HG03025 (cell line): ENCODE measurements around the gene STAT1.

Source experiments
- ATAC-seq: cut with Tn5 transposase; IDR thresholded peaks from one replicate; pipeline ENCODE4 v1.9.1; 2021; ENCODE audit warnings: mild to moderate bottlenecking, moderate library complexity; ENCODE audit not compliant: unreplicated experiment, low FRiP score

Gene STAT1

DNA sequence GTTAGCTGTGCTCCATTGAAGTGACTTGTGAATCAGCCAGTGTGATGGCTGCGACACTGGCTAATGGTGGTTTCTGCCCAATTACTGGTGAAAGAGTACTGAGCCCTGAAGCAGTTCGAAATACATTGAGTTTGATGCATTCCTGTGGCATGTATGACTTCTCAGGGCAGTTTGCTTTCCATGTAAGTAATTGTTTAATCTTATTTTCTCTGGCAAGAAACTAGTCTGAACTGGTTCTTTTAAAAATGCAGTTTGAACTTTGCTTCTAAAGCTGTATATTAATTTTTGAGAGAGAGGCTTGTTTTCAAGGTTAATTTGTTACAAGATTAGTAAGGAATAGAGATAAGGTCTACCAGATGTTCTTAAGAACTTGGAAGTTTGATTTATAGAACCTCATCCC is 86.7 kb downstream of the STAT1 start:
- ATAC-seq = no peak

GRCh38 chr2:190922376-190922775 is 91.6 kb downstream of the STAT1 start:
- ATAC-seq = no peak

DNA sequence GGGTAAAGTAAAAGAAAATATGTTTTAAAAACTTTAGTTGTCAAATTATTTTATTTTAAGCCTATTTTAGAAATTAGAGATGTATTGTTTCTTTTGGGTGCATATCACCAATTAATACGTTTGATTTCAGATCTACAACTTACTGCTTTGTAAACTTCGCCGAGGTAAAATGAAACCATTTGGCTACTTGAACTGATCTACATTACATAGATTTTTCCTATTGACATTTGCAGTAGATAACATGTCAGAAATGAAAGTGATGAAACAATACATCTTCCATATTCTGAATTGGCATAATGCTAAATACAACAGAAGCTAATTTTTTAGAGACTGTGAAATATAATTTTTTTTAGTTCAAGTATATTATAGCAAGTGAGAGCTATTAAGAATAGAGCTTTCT is 93.9 kb downstream of the STAT1 start:
- no peak for ATAC-seq
